Mucosa of descending colon (tissue), 3 donors: Measurements from ENCODE around the gene CBFA2T3. TPM values are rescaled to one million over a fixed set of nuclear protein-coding genes. Genes with fewer than 3 reads are reported as not detected.
A peak's percentile ranks its signal among the peaks of the same experiment; 100 is the strongest.

Experiments
- ATAC-seq: fragments of 200-7000 bp; cut with Tn5 transposase; one replicate; pipeline ENCODE4 v1.9.1; 2020; ENCODE audit warnings: mild to moderate bottlenecking, moderate library complexity
- DNase-seq, 3 donors: peaks; one replicate each; pipeline ENCODE4 v3.0.0-alpha.2; 2020
- H3K36me3 ChIP-seq: fragments of 200-600 bp; one replicate; pipeline ENCODE4 v1.8.0; 2021; ENCODE audit warnings: low read depth, mild to moderate bottlenecking
- H3K4me1 ChIP-seq: fragments of 200-600 bp; one replicate; pipeline ENCODE4 v1.8.0; 2021; ENCODE audit warnings: low read depth, mild to moderate bottlenecking
- H3K4me3 ChIP-seq: fragments of 200-600 bp; one replicate; pipeline ENCODE4 v1.8.0; 2021; ENCODE audit warnings: mild to moderate bottlenecking
- H3K9me3 ChIP-seq: fragments of 200-600 bp; one replicate; pipeline ENCODE4 v1.8.0; 2021; ENCODE audit warnings: mild to moderate bottlenecking
- intact Hi-C, 2 donors: fragments of 100-400 bp; cut with DNase I in 1 of 2; cut with micrococcal nuclease in 1 of 2; formaldehyde crosslinking; loops; one replicate each; pipeline versions ENCODE4 v1.11.0 to v1.11.1; 2022; cut with DNase I, micrococcal nuclease
- total RNA-seq, 3 donors: library from RNA; stranded (reverse); fragmentation: NEBNext Ultra II Directional in 2 of 3; extraction: Animal tissue kit (Norgen Biotek cat#: 25700) in 2 of 3; gene quantifications; one replicate each; pipeline versions ENCODE4 v1.2.1 to v1.2.4, GENCODE V29; 2021 to 2023
- TF ChIP-seq, protein P1 (sequence below): fragments of 200-600 bp; IDR thresholded peaks from one replicate; pipeline ENCODE4 v1.8.0; 2022; ENCODE audit warnings: antibody characterized with exemption, mild to moderate bottlenecking
- donor health status: DM: no; HTN: no; CAD: no; lungs with moderate emphysema.
- donor health status: DM: no; HTN: no; CAD: no.
- donor health status: DM: no; HTN: yes; CAD: no.

CBFA2T3 gene
- total RNA-seq, 3 donors from 2014 or later: 6.9 to 12.8 (median 8.4) TPM

DNA sequence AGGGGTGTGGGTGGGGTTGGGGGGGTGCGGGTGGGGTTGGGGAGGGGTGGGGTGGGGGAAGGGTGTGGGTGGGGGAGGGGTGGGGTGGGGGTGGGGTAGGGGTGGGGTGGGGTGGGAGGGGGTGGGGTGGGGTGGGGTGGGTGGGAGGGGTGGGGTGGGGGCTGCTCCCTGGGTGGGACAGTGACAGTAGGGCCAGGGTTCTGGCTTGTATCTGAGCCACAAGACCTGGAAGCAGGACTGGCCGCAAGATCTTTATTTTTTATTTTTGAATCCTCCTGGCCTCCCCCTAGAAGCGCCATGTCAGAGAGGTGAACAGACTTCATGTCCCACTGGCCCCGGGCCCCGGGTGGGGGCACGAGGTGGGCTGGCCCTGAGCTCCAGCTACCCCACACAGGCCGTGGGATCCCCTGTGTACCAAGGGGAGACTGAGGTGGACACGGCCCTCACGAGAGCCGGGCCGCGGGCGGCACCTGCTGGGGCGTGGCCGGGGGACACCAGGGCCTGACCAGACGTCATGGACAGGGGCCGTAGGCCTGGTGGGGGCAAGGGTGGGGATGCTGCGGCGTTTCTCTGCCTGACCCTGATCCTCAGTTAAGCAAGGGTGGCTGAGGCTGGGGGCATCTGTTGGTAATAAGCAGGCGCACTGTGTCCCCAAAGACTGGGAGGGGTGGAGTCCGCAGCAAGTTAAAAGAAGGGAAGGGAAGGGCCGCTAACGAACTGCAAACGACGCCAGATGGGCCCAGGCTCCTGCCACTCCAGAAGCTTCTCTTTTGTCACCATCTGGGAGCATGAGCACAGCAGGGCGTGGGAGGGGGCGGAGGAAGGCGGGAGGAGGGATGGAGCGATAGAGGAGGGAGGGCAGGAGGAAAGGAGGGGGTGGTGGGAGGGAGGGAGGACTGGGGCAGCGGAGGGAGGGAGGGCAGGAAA is 88.3 kb downstream of the CBFA2T3 start:
- H3K9me3 ChIP-seq: no peaks in the 10 kb centered on the region
- H3K4me3 ChIP-seq: no peak overlapping the region
- peak in 1 of 3 donors; percentile 16 for DNase-seq
- TF ChIP-seq, protein P1, sequence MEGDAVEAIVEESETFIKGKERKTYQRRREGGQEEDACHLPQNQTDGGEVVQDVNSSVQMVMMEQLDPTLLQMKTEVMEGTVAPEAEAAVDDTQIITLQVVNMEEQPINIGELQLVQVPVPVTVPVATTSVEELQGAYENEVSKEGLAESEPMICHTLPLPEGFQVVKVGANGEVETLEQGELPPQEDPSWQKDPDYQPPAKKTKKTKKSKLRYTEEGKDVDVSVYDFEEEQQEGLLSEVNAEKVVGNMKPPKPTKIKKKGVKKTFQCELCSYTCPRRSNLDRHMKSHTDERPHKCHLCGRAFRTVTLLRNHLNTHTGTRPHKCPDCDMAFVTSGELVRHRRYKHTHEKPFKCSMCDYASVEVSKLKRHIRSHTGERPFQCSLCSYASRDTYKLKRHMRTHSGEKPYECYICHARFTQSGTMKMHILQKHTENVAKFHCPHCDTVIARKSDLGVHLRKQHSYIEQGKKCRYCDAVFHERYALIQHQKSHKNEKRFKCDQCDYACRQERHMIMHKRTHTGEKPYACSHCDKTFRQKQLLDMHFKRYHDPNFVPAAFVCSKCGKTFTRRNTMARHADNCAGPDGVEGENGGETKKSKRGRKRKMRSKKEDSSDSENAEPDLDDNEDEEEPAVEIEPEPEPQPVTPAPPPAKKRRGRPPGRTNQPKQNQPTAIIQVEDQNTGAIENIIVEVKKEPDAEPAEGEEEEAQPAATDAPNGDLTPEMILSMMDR: no peak
- ATAC-seq: peak; percentile 28
- H3K4me1 ChIP-seq: no peaks in the 10 kb centered on the region
- intact Hi-C loops: no loop called here
- no peaks in the 10 kb centered on the region for H3K36me3 ChIP-seq

DNA sequence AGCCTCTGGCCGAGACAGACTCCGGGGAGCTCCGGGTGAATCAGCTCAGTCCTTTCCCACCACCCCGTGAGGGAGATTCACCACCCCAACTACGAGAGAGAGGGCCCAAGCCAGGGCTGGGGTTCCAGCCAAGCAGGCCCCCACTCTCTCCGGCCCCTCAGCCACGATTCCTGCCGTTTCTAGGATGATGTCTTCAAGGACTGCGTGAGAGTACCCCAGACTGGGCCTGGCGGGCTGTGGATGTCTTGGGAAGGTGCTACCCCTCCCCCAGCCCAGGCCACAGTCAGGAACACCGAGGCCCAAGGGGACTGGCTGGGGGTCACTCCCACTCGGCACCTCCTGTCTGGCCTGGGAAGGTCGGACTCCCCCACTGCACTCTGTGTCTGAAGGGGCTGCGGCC is 89.0 kb downstream of the CBFA2T3 start:
- TF ChIP-seq, protein P1: no peak
- H3K4me3 ChIP-seq: no peak overlapping the region
- DNase-seq (no peak), ATAC-seq (no peak)
- intact Hi-C loops: no loop called here
- no peaks in the 10 kb centered on the region for H3K4me1 ChIP-seq
- H3K9me3 ChIP-seq: no peaks in the 10 kb centered on the region
- no peaks in the 10 kb centered on the region for H3K36me3 ChIP-seq

DNA sequence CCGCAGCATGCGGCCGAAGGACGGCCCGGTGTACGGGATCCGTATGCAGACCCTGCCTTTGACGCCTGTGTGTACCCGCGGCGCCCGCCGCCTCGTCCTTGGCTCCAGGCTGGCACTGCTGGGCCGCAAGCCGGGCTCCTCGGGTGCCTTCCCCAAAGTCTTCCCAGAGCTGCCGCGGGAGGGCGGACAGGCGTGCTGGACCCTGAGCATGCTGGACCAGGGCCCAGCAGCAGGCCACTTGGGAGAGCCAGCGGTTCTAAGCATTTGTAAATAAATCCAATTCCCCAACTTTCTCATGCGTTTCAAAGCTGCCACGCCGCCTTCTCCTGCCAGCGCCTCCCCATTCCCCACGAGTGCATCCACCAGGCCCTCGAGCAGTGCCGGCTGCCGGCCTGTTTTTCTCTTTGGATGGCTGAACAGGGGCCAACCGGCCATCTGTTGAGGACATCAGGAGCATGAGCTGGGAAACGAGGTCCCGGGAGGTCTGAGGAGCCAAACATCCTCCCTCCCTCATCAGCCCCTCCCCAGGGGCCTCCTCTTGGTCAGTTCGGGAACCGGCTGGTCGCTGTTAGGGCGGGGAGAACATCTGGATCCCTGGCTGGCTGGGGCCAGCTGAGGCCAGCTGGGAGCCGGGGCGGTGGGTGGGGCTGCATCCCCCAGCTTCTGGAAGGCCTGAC is 90.0 kb downstream of the CBFA2T3 start:
- TF ChIP-seq, protein P1: no peak

DNA sequence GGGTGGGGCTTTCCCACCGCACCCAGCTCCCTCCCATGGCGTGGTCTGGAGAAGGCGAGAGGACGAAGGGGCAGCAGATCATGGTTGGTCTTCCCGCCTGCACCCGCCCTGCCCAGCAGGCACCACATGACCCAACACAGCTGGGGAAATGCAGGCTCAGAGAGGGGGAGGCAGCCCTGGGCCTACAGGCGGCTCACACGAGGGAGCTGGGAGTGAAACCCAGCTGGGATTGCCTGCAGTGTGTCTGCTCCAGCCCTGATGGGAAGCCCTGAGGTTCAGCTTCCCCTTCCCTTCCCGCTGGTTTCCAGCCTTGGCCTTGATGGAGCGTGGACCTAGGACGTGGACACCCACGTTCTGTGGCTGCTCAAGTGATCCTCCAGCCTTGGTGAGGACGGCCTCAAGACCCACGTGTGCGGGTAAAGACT is 90.6 kb downstream of the CBFA2T3 start:
- Histone ChIP-seq H3K9me3 (no peaks in the 10 kb centered on the region), H3K36me3 (no peaks in the 10 kb centered on the region), H3K4me3 (no peak overlapping the region), H3K4me1 (peaks cover 3% of the 10 kb centered on the region)
- TF ChIP-seq, protein P1: no peak
- ATAC-seq (no peak), DNase-seq (no peak)
- intact Hi-C loops: no loop called here

More for the DNA sequence above, 90.0 kb downstream of the CBFA2T3 start:
- DNase-seq (peak; percentile 70 to 81 (median 73)), ATAC-seq (peak; percentile 30)
- Histone ChIP-seq H3K9me3 (no peaks in the 10 kb centered on the region), H3K4me3 (no peak overlapping the region), H3K36me3 (no peaks in the 10 kb centered on the region), H3K4me1 (no peaks in the 10 kb centered on the region)
- intact Hi-C loops: no loop called here

DNA sequence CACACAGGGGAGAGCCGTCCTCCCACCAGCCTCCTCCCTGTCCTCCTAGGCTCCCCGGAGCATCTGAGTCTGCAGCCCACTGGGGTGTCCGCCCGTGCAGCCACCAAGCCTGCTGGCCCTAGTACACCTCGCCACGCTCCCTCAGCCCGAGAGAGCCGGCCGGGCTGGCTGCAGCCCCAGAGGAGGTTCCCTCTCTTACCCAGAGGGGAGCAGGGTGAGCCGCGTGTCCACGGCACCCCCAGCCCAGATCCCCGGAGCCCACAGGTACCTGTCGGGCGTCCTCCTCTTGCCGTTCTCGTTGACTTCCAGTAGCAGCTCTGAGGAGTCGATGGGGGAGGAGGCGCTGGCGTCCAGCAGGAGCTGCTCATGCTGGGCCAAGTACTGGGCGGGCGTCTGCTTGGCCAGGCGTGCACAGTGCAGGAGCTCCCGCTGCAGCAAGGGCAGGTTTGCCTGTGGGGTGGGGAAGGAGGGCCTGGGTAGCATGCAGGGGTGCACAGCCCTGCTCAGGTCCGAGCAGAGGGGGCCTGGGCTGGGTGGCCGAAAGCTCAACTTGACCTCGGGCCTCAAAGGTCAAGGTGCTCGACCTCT is 91.2 kb downstream of the CBFA2T3 start:
- TF ChIP-seq, protein P1: no peak
- Histone ChIP-seq H3K4me3 (no peak overlapping the region), H3K9me3 (no peaks in the 10 kb centered on the region), H3K36me3 (no peaks in the 10 kb centered on the region), H3K4me1 (peaks cover 8% of the 10 kb centered on the region)
- intact Hi-C loops: no loop called here
- no peak for DNase-seq
- ATAC-seq: no peak
